ENCODE results near the gene MTRFR. TPM values are rescaled to one million over a fixed set of nuclear protein-coding genes. Genes with fewer than 3 reads are reported as not detected.

The MTRFR gene
- total and polyA plus RNA-seq, 4 experiments from 2014 or later = 35.4 to 63.1 (median 47.4) TPM

DNA sequence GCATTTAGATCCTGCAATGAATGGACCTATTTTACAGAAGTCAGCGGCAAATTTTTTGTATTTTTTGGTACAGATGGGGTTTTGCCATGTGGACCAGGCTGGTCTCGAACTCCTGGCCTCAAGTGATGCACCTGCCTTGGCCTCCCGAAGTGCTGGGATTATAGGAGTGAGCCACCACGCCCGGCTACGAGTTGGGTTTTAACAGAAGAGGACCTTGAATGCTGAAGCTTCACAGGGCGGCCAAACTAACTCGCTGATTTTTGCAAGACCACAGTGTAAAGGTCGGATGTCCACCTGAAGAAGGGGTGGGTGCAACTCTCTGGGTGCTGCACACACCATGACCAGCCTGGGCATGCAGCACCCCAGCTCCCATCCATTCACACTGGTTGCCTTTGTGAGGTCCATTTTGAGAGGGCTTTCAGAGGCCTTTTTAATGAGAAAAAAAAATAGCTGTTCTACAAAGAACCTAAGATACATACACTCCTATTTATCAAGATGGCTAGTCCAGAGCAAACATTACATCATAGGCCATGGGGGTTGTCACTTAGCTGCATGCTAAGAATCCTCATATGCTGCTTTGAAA is 60.0 kb downstream of the MTRFR start:
- POLR2A ChIA-PET (ENCODE audit: partially characterized antibody) = interaction anchor here (1.0 kb wide), 1 partner anchor 152 kb away, joined by 3 read pairs; no protein-coding TSS in a partner anchor
- H3K36me3 Mint-ChIP-seq = peaks cover 26 to 52% of the 10 kb centered on the region in 2 donors
- CTCF ChIA-PET (ENCODE audit: partially characterized antibody) = interaction anchor here (0.6 to 1.1 kb wide), 2 partner anchors 92 to 96 kb away, joined by 3 read pairs; no protein-coding TSS in a partner anchor

GRCh38 chr12:123305136-123305535 is 71.9 kb downstream of the MTRFR start:
- H3K36me3 Mint-ChIP-seq = peaks cover 48 to 69% of the 10 kb centered on the region in 2 donors
- no peaks in the 10 kb centered on the region for H3K9me3 Mint-ChIP-seq
- Histone ChIP-seq H3K9me3 (ENCODE audit: control insufficient read depth in 1 of 2, low read length in 2 of 2) (no peaks in the 10 kb centered on the region), H3K4me3 (ENCODE audit: low read length in 2 of 2) (no peak overlapping the region), H3K27ac (ENCODE audit: low read depth, low read length) (no peak overlapping the region), H3K36me3 (ENCODE audit: insufficient read depth, low read length) (peaks cover 38% of the 10 kb centered on the region), H3K4me1 (ENCODE audit: insufficient read depth, low read length) (no peaks in the 10 kb centered on the region), H3K27me3 (ENCODE audit: insufficient read depth, low read length) (no peaks in the 10 kb centered on the region)
- peaks cover 0 to 3% (median 0%) of the 10 kb centered on the region in 4 donors for H3K4me1 Mint-ChIP-seq
- H3K27me3 Mint-ChIP-seq = no peaks in the 10 kb centered on the region
- no peak overlapping the region for H3K4me3 Mint-ChIP-seq
- peak overlapping the region in 1 of 7 donors; percentile 85 for H3K27ac Mint-ChIP-seq
- POLR2A ChIA-PET (ENCODE audit: partially characterized antibody) = no interaction called here
- CTCF ChIA-PET (ENCODE audit: partially characterized antibody) = interaction anchor here (1.0 kb wide), 1 partner anchor 15 kb away, joined by 3 read pairs; no protein-coding TSS in a partner anchor
- intact Hi-C loops (cut with micrococcal nuclease) = no loop called here
- DNase-seq = no peak

More for the DNA sequence above, 60.0 kb downstream of the MTRFR start:
- H3K4me1 Mint-ChIP-seq = no peaks in the 10 kb centered on the region
- H3K27ac Mint-ChIP-seq = no peak overlapping the region
- Histone ChIP-seq H3K9me3 (ENCODE audit: control insufficient read depth in 1 of 2, low read length in 2 of 2) (no peaks in the 10 kb centered on the region), H3K36me3 (ENCODE audit: insufficient read depth, low read length) (peaks cover 43% of the 10 kb centered on the region), H3K4me3 (ENCODE audit: low read length in 2 of 2) (no peak overlapping the region), H3K4me1 (ENCODE audit: insufficient read depth, low read length) (no peaks in the 10 kb centered on the region), H3K27me3 (ENCODE audit: insufficient read depth, low read length) (no peaks in the 10 kb centered on the region), H3K27ac (ENCODE audit: low read depth, low read length) (no peak overlapping the region)
- DNase-seq = no peak
- no peaks in the 10 kb centered on the region for H3K27me3 Mint-ChIP-seq
- intact Hi-C loops (cut with micrococcal nuclease) = no loop called here
- peaks cover 0 to 2% (median 0%) of the 10 kb centered on the region in 8 donors for H3K9me3 Mint-ChIP-seq
- no peak overlapping the region for H3K4me3 Mint-ChIP-seq

GRCh38 chr12:123306200-123306599 is 73.0 kb downstream of the MTRFR start:
- H3K4me1 Mint-ChIP-seq = peaks cover 0 to 3% (median 0%) of the 10 kb centered on the region in 4 donors
- intact Hi-C loops (cut with micrococcal nuclease) = no loop called here
- no peak overlapping the region for H3K4me3 Mint-ChIP-seq
- H3K4me1 ChIP-seq (ENCODE audit: insufficient read depth, low read length) = no peaks in the 10 kb centered on the region
- H3K27me3 ChIP-seq (ENCODE audit: insufficient read depth, low read length) = no peaks in the 10 kb centered on the region
- ChIA-PET CTCF (ENCODE audit: partially characterized antibody) (no interaction called here), POLR2A (ENCODE audit: partially characterized antibody) (no interaction called here)
- H3K36me3 ChIP-seq (ENCODE audit: insufficient read depth, low read length) = peaks cover 44% of the 10 kb centered on the region
- H3K27ac ChIP-seq (ENCODE audit: low read depth, low read length) = no peak overlapping the region
- H3K9me3 ChIP-seq (ENCODE audit: control insufficient read depth in 1 of 2, low read length in 2 of 2) = no peaks in the 10 kb centered on the region
- H3K36me3 Mint-ChIP-seq = peaks cover 52 to 72% of the 10 kb centered on the region in 2 donors
- no peak for DNase-seq
- no peak overlapping the region for H3K27ac Mint-ChIP-seq
- no peak overlapping the region for H3K4me3 ChIP-seq (ENCODE audit: low read length in 2 of 2)
- no peaks in the 10 kb centered on the region for H3K27me3 Mint-ChIP-seq
- no peaks in the 10 kb centered on the region for H3K9me3 Mint-ChIP-seq

Other genes starting within 250 kb of the MTRFR start
- 10 to 100 TPM; 15.7 to 16.8 TPM for gene PITPNM2, start 82.3 kb upstream of the MTRFR start, total RNA-seq
- 1 to 10 TPM in 1 of 2 donors, under 1 TPM in 1; 0.77 to 3.3 TPM for gene PITPNM2, start 82.3 kb upstream of the MTRFR start, polyA plus RNA-seq
- gene MPHOSPH9, start 295 bp upstream of the MTRFR start, total RNA-seq = 10 to 100 TPM; 57.9 to 62.7 TPM
- gene MPHOSPH9, start 295 bp upstream of the MTRFR start, polyA plus RNA-seq = 10 to 100 TPM; 14.1 to 32.3 TPM
- gene CDK2AP1, start 38.4 kb downstream of the MTRFR start, total RNA-seq = 1 to 10 TPM; 4.8 to 5.4 TPM
- gene CDK2AP1, start 38.4 kb downstream of the MTRFR start, polyA plus RNA-seq = 1 to 10 TPM; 2.2 to 4.8 TPM
- 10 to 100 TPM; 54.1 to 56.3 TPM for gene SBNO1, start 131.4 kb downstream of the MTRFR start, total RNA-seq
- gene SBNO1, start 131.4 kb downstream of the MTRFR start, polyA plus RNA-seq = 10 to 100 TPM; 26.3 to 39.9 TPM
- gene KMT5A, start 150.7 kb downstream of the MTRFR start, total RNA-seq = 10 to 100 TPM; 31.5 to 35.9 TPM
- gene KMT5A, start 150.7 kb downstream of the MTRFR start, polyA plus RNA-seq = 1 to 10 TPM; 1.0 to 4.3 TPM
- 10 to 100 TPM; 11.6 to 11.9 TPM for gene RILPL2, start 203.2 kb downstream of the MTRFR start, total RNA-seq
- 10 to 100 TPM; 13.3 to 13.7 TPM for gene RILPL2, start 203.2 kb downstream of the MTRFR start, polyA plus RNA-seq
- gene SNRNP35, start 224.7 kb downstream of the MTRFR start, total RNA-seq = 10 to 100 TPM; 44.0 to 49.5 TPM
- 10 to 100 TPM; 39.0 to 40.4 TPM for gene SNRNP35, start 224.7 kb downstream of the MTRFR start, polyA plus RNA-seq